Limb (tissue), 2 donors: Measurements from ENCODE around the gene PLCH2.

Experiments
- DNase-seq, 2 donors: peaks; one replicate each; pipeline ENCODE4 v3.0.0-alpha.2; 2016; ENCODE audit errors: extremely low spot score in 2 of 2

The PLCH2 gene

DNA sequence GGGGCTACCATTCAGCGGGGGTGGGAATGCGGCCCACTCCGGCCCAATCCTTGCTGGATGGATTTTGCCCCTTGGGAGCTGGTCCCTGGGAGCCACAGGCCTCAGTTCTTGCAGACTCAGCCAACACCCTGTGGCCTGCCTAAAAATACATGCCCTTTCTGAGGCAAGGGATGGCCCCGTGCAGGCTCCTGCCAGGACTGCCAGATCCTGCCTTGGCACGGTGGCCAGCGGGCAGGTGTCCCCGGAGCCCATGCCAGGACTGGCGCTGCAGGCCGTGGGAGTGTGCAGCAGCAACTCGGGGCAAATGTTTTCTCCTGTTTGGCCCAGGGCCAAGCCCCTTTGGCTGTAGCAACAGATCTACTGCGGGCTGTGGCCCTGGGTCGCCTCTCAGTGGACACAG, 51.9 kb downstream of the PLCH2 start:
- DNase-seq, result no peak

DNA sequence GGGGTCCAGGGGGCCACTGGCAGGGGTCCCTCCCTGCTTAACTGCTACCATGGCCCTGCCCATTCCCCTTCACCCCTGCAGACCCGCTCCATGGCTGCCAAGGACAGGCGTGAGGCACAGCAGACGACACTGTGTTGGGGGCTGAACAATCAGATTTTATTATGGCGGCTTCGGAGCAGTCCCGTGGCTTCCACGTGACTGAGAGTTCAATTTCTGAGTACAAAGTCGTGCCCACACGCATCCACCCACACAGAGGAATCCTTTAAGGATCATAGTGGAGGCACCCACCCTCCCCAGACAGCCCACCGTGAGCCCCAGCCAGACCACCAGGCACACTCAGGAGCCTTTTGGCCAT, 52.5 kb downstream of the PLCH2 start:
- DNase-seq, result no peak

GRCh38 chr1:2528966-2529783, 53.1 kb downstream of the PLCH2 start:
- no peak for DNase-seq

- DNase-seq, result peak in 1 of 2 donors; percentile 73
Measured at GRCh38 chr1:2529784-2530512, 53.9 kb downstream of the PLCH2 start, which contains the start of gene HES5. HES5 (minus strand) TSS chr1:2530263; CDS start chr1:2530164, 99 bp downstream.

- DNase-seq, result no peak
Measured at GRCh38 chr1:2530513-2531361, 54.6 kb downstream of the PLCH2 start.

DNA sequence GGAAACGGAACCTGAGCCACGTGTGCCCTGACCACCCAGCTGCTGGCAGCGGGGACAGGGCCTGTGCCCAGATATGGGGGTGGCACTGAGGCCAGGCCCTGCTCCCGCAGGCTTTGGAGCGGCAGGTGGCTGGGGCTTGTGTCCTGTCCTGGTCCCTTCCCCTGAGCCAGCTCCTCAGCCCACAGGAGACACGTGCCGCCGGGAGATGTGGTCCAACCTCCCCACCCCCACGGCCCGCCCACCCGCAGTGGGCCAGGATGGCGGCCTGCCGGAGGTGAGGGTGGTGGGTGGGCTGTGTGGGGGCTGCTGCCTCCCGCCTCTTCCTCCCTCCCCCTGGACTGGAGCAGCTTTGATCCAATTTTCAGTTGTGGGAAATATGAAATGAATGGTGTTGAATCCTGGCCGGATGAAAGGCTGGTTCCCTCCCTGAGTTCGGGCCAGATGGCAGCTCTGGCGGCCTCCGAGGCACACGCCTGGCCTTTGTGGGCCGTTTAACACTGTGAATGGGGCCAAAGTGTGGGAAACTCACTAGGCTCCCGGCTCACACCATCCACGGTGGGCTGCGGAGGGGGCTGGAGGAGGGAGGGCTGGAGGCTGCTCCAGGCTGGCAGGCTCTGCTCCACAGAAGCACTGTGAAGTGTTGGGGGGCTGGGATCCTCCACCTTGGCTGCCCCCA, 56.5 kb downstream of the PLCH2 start:
- DNase-seq, result peak in 1 of 2 donors; percentile 59

GRCh38 chr1:2533365-2533764, 57.3 kb downstream of the PLCH2 start:
- DNase-seq, result no peak

DNA sequence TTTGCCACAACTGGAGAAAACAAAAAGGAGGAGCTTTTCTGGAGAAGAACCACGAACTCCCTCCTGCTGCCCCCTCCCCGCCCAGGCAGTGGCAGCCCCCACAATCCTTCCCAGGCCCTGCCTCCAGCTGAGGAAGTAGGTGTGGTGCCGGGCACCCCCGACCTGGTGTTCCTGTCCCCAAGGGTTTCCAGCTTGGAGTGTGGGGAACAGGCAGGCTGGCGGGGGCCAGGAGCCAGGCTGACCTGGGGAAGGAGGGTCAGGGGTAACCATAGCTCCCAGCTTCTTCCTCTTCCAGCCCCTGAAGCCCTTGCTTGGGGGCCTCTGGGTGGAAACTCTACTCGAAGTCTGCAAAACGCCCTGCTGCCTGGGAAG, 58.2 kb downstream of the PLCH2 start:
- DNase-seq, result no peak

DNA sequence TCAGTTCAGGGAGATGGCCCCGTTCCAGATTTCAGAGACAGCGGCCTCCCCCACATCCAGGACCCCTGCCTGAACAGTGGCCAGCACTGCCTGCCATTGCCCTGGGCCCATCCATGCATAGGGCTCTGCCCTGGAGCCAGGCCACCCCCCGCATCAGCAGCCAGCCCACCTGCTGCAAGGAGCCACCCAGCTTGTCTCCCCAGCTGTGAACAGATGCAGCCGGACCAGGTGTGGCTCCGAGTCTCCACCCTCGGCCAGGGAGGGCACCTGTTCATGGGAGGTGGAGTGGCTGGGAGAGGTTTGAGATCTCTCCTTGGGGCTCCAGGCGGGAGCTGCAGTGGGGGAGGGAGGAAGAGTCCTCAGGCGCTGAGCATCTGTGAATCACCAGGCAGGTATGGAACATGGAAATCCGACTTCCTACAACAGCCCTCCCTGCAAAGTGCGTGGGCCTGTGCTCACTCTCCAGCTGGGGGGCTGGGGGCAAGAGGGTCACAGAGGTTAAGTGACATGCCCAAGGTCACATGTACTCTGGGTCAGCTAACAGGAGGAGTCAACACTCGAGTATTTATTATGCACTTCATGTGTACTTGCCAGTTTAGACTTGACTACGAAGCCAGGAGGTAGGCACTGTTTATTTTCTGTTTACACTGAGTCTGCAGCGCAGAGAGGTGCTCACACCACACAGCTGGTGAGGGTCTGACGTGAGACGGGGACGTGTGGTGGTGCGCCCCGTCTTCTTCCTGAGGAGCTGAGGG, 58.8 kb downstream of the PLCH2 start:
- DNase-seq, result no peak

- no peak for DNase-seq
Measured at GRCh38 chr1:2535455-2535854, 59.4 kb downstream of the PLCH2 start.

DNA sequence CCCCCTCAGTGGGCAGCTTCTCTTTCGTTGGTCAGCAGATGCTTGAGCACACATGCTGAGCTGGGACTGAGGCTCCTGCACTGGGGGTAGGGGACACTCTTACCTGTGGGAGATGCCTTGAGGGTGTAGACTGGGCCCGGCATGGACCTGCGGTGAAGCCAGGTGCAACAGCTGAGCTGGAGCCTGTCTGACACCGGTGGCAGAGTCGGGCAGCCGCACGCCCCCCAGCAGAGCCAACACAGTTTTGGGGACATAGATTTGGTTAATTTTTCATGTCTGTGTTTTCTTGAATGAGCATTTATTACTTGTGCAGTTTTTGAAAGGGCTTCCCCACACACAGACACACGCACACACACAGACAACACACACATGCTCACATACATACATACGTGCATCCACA, 59.9 kb downstream of the PLCH2 start:
- no peak for DNase-seq

- DNase-seq, result no peak
Measured at GRCh38 chr1:2537784-2538115, 61.7 kb downstream of the PLCH2 start.

DNA sequence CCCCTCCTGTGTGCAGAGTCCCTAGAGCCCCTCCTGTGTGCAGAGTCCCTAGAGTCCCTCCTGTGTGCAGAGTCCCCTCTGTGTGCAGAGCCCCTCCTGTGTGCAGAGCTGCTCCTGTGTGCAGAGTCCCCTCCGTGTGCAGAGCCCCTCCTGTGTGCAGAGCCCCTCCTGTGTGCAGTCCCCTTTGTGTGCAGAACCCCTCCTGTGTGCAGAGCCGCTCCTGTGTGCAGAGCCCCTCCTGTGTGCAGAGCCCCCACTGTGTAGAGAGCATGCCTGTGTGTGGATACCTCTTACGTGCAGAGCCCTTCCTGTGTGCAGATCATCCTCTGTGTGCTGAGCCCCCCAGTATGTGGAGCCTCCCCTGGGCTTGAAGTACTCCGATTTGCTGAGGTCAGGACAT, 62.3 kb downstream of the PLCH2 start:
- no peak for DNase-seq

DNA sequence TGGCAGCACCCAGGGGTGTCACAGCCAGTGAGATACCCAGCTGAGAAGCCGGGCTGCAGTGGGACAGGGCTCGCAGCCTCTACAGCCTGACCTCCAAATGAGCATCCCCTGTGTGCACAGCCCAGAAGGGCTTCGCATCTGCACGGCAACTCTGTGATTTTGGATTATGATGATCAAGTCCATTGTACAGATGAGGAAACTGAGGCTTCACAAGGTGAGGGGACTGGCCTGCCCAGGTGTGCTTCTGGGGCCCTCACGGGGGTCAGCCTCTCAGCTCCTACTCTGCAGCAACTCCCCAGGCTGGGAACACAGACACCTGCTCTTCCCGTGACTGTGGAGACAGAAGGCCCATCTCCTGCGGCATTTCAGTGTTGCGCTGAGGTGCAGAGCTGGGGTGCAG, 62.8 kb downstream of the PLCH2 start:
- no peak for DNase-seq

DNA sequence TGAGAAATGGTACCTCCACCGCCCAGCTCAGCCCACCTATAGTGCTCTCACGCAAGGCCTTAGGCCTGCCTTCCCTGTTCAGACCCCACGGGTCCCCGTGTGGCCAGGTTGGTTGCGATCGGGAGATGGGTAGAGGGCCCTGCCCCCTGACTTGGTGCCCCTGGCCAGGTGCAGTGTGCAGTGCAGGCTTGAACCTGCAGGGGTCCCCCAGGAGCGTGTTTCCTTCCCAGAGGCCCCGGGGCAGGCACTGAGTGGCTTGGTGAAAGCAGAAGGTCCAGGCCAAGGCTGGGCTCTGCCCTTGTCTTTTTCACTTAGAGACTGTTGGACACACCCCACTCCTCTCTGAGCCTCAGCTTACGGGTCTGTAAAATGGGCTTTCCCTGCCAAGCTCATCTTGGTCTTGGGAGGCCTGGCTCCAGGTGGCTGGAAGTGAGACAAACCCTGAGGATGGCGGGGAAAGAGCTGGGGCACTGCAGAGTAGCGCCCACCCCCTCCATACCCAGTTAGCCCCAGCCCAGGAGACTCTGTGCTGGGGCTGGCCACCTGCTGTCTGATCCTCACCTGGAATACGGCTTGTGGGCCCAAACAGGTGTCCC, 63.3 kb downstream of the PLCH2 start:
- no peak for DNase-seq

DNA sequence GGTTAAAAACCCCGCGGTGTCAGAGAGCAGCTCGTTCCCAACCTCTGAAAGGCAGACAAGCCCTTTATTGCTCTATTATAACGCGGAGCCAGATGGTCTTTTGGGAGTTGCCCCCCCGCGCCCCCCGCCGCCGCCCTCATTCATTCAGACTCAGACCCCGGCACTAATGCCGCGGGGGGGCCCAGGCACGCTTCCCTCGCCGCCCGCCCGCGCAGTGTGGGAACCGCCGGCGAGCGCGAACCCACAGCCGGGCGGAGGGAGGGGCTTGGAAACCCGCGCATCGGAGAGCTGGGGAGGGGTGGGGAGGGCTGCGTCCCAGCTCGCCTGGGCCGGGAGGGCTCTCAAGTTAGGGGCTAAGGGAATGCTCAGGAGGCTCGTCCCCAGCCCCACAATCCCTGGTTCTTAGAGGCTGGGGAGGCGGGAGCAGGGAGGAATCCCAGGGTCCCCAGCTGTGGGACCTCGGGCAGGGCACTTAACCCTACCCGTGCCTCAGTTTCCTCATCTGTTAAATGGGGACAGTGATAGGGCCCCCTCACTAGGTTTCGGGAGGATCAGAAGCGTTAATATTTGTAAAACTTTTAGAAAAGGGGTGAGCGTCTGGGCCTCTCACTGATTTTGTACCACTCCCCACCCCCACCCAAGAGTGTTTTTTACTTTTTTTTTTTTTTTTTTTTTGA, 64.9 kb downstream of the PLCH2 start:
- peak in 1 of 2 donors; percentile 75 for DNase-seq

DNA sequence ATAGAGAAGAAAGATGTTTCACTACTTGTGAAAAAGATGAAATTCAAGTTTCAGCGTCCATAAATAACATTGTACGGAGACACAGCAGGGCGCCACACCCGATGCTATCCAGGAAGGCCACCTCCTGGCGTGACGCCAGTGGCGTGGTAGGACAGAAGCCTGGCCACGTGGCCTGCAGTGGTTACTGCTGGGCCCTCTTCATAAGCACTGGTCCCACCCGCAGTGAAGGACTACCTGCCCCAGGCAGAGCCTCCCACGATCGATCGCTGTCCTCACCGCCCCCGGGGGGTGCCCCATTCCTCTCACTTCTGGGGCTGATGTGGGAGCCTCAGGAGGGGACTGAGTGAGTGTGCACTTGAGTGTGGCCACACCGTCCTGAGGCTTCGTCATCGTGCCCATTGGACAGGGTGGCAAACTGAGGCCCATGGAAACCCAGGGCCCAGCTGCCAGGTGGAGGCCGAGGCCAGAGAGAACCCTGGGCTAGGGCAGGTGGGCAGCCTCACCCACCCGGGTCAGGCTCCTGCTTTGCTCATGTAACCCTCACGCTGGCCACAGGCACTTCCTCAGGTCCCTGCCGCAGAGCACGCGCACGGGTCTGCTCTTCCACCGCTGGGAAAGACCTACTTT, 65.6 kb downstream of the PLCH2 start:
- no peak for DNase-seq

DNA sequence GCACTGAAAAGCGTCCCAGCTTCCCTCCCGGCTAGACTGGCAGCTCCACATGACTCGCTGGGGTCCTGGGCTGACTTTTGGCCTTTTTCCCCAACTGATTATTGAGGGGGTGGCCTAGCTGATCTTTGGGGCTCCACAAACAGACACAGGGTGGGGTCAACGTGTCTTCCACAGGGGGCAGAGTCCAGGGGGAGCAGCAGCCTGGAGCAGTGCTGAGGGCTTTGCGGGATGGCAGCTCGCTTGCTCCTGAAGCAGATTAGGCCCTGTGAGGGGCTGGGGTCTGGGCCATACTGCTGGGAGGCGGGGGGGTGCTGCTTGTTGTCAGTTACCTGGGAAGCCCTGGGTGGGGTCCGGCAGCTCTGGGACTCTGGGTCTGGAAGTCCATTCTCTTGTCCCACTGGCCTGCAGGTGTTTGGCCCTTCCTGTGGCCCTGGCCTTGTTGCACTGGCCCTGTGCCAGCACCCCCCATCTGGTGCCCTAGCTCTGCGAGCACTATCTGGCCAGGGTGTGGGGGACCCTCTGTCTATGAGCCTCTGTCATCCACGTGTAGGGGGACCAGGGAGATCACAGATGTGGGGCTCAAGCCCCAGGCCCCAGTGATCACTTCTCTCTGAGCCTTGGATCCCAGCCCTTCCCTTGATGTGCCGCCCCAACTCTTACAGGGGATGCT, 66.3 kb downstream of the PLCH2 start:
- no peak for DNase-seq

DNA sequence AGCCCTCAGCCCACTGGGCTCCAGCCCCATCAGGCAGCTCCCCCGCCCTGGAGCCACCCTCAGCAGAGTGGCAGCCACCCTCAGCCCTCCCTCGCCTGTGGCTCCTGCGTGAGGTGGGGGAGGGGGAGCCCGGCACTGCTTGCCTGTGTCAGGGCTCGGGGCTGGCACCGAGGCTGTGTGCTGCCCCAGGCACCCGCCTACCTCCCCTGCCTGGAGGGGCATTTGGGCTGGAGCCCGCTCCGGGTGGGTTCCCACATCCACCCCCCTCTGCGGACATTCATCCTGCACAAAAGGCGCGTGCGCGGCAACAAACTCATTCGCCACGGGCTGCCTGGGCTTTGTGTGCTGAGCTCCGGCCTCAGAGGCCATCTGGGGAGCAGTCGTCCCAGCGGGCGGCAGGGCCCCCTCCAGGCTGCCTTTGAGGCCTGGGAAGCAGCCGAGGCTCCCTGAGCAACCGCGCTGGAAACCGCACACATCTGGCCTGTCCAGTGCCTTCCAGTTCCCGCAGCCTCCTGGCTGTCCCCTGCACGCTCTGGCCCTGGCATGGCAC, 67.5 kb downstream of the PLCH2 start:
- peak in 1 of 2 donors; percentile 74 for DNase-seq
